LNCaP clone FGC (cell line): ENCODE results near the gene CSTF1.

Experiments used
- DNase-seq: peaks from one replicate; pipeline ENCODE4 v3.0.0-alpha.2; 2011; ENCODE audit warnings: low read depth
- H3K4me3 ChIP-seq: 2 replicates; pipeline ENCODE4 v1.5.1; 2011; ENCODE audit warnings: mild to moderate bottlenecking, low read depth, low read length, control low read depth
- TF ChIP-seq, protein P1 (sequence below): IDR thresholded peaks from 2 replicates; pipeline ENCODE4 v1.5.1; 2012; ENCODE audit warnings: mild to moderate bottlenecking; ENCODE audit not compliant: control insufficient read depth, insufficient read depth; ENCODE audit errors: extremely low read depth

Gene CSTF1

DNA sequence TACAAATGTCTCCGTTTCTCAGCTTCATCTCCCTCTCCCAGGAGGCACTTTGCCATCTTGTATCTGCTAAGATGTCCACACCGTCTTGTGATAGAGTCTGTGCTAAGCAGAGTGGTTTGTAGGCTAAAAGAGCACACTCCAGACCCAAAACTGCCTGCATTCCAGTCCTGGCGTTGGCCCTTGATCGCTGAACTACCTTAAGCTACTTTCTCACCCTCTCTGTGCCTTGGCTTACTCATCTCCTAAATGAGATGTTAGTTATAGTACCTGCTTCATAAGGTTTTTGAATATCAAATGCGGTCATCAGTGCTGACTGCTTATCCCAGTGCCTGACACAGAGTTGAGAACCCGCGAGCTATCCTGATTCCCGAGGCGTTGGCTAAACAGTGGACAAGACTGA lies 33.6 kb downstream of the CSTF1 start:
- H3K4me3 ChIP-seq: no peak overlapping the region
- TF ChIP-seq, protein P1, sequence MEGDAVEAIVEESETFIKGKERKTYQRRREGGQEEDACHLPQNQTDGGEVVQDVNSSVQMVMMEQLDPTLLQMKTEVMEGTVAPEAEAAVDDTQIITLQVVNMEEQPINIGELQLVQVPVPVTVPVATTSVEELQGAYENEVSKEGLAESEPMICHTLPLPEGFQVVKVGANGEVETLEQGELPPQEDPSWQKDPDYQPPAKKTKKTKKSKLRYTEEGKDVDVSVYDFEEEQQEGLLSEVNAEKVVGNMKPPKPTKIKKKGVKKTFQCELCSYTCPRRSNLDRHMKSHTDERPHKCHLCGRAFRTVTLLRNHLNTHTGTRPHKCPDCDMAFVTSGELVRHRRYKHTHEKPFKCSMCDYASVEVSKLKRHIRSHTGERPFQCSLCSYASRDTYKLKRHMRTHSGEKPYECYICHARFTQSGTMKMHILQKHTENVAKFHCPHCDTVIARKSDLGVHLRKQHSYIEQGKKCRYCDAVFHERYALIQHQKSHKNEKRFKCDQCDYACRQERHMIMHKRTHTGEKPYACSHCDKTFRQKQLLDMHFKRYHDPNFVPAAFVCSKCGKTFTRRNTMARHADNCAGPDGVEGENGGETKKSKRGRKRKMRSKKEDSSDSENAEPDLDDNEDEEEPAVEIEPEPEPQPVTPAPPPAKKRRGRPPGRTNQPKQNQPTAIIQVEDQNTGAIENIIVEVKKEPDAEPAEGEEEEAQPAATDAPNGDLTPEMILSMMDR: no peak
- DNase-seq: no peak

DNA sequence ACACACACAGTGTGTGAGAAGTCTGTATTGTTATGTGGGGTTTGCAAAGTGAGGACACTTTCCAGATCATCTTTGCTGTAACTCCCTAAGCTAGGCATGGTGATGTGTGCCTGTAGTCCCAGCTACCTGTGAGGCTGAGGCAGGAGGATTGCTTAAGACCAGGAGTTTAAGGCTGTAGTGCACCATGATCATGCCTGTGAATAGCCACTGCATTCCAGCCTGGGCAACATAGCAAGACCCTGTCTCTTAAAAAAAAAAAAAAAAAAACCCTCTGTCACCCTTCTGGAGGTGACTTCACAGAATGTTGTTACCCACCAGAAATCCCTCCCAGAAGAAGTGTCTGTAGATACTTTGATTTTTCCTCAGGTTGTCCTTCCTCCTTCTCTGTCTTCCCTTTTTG lies 34.5 kb downstream of the CSTF1 start:
- no peak overlapping the region for H3K4me3 ChIP-seq
- TF ChIP-seq, protein P1: no peak
- DNase-seq: no peak

DNA sequence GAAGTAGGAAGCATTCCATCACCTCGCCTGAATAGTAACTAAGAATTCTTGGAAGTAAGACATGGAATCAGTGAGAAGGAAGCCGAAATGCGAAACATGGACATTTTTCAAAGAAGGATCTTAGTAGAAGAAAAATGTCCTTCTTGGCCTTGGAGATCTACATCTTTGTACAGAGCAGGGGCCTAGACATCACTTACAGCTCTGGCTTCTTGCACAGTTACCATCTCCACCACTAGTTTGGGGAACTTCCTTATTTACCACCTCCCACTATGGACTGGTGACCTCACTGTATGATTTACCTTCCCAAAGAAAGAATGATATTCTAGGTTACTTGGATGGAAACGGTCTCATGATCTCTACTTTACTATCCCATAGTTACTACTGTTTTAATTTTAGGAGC lies 35.4 kb downstream of the CSTF1 start:
- TF ChIP-seq, protein P1: no peak
- no peak for DNase-seq
- no peak overlapping the region for H3K4me3 ChIP-seq

DNA sequence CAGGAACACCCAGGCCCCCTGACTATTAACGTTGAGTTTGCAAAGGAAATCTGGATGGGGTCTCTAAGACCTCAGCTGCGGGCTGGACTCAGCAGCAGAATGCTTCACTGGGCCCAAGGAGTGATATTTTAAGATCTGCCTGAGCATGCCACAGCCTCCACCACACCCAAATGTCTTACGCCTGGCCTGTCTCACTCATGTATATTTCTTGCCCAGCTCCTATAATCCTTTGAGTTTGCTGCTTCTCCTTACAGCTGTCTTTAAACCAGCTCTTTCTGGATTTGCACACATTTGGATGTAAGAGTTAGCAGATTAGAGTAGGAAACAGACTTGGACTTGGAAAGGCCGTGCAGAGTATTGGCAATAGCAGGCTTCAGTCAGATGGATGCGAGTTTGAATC lies 36.0 kb downstream of the CSTF1 start:
- no peak for DNase-seq
- TF ChIP-seq, protein P1: no peak

DNA sequence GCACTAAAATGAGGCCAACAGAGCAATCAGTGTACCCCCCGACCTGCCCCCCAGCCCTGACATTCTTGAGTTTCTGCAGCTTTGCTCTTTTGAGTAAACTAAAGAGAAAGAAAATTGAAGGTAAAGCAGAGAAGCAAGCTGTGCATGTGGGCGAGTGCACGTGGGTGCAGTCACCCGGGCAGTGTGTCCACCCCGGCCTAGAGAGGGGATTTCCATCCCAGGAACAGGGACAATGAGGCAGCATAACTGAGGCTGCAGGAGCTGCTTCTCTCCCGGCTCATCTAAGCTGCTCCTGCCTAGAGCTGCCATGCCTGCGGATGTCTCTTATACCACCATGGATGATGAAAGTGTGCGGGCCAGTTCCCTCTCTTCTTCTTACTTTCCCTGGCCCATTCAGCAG lies 36.4 kb downstream of the CSTF1 start:
- no peak for DNase-seq
- TF ChIP-seq, protein P1: no peak
- H3K4me3 ChIP-seq: no peak overlapping the region

More for the DNA sequence above, 36.0 kb downstream of the CSTF1 start:
- H3K4me3 ChIP-seq: no peak overlapping the region

DNA sequence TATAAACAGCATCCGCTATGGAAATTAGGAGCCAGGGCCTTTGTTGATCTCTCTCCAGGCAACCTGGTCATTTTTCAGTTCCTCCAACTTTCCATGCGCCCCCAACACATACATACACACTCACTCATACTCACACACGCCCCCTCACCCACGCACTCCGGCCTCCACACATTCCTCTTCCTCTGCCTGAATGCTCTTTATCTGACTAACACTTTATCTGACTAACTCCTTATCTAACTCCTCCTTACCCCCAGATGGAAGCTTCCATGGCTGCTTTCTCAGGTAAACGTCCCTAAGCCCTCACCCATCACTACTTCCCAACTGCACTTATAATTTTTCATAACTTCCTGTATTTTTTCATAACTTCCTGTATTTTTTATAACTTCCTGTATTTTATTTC lies 37.1 kb downstream of the CSTF1 start:
- no peak for DNase-seq
- no peak overlapping the region for H3K4me3 ChIP-seq

DNA sequence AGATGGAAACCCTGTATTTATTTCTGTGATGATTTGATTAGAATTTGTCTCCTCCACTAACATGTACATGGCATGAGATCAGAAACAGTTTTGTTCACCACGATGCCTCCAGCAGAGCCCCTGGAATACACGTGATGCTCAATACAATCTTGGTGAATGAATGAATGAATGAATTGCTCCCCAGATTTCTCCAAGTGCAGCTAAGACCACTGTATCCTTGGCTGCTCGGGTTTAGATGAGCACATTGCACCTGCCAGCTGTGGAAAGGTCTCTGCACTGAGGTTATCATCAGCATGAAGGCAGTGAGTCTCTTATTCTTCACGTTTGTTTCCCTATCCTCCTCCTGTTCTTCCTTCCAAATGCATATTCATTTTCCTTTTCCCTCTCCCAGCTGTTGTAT lies 37.5 kb downstream of the CSTF1 start:
- DNase-seq: no peak
- H3K4me3 ChIP-seq: no peak overlapping the region
- TF ChIP-seq, protein P1: no peak

More for the DNA sequence above, 37.1 kb downstream of the CSTF1 start:
- TF ChIP-seq, protein P1: no peak
